H1 (cell line): ENCODE measurements around the gene PLXNB2. TPM values are rescaled to one million over a fixed set of nuclear protein-coding genes. Genes with fewer than 3 reads are reported as not detected.

Source experiments
- CTCF ChIA-PET: fragments of 300-600 bp; sonication (Branson Sonifier 250); formaldehyde crosslinking; loops from one replicate; lab custom pipeline; 2021; ENCODE audit not compliant: partially characterized antibody; lab: Charles Lee
- POLR2A ChIA-PET: fragments of 300-600 bp; sonication (Branson Sonifier 250); formaldehyde crosslinking; loops from one replicate; lab custom pipeline; 2021; ENCODE audit warnings: inconsistent platforms; ENCODE audit not compliant: partially characterized antibody; lab: Charles Lee
- DNase-seq, 2 experiments: peaks; one replicate each; pipeline versions ENCODE4 v3.0.0 to v3.0.0-alpha.2; 2010 to 2022; ENCODE audit warnings: low spot score in 2 of 2, low read depth in 1 of 2, mixed read lengths in 1 of 2
- FAIRE-seq: peaks from 2 replicates; lab custom pipeline; 2011; peaks lifted over from hg19 to GRCh38; lab: Jason Lieb, UNC
- H2AFZ ChIP-seq: 2 replicates; pipeline ENCODE4 v1.8.1; 2012; ENCODE audit warnings: low read length, inconsistent platforms
- H2AK5ac ChIP-seq: 2 replicates; pipeline ENCODE4 v1.6.1; 2013; ENCODE audit warnings: low read depth, low read length
- H2BK120ac ChIP-seq: replicated peaks from 2 replicates; pipeline ENCODE3; 2013; ENCODE audit warnings: low read depth, low read length, inconsistent platforms
- H2BK12ac ChIP-seq: 2 replicates; pipeline ENCODE4 v1.6.1; 2013; ENCODE audit warnings: low read depth, low read length
- H2BK15ac ChIP-seq: 2 replicates; pipeline ENCODE4 v1.6.1; 2013; ENCODE audit warnings: low read length
- H2BK20ac ChIP-seq: 2 replicates; pipeline ENCODE4 v1.6.1; 2013; ENCODE audit warnings: low read length
- H2BK5ac ChIP-seq: 2 replicates; pipeline ENCODE4 v1.6.1; 2013; ENCODE audit warnings: low read depth, low read length
- H3K14ac ChIP-seq: 2 replicates; pipeline ENCODE4 v1.6.1; 2013; ENCODE audit warnings: inconsistent platforms; ENCODE audit not compliant: insufficient read length
- H3K18ac ChIP-seq: 2 replicates; pipeline ENCODE4 v1.6.1; 2013; ENCODE audit warnings: low read length; ENCODE audit errors: extremely low read depth
- H3K23ac ChIP-seq: 2 replicates; pipeline ENCODE4 v1.6.1; 2013; ENCODE audit warnings: inconsistent platforms; ENCODE audit not compliant: insufficient read length
- H3K23me2 ChIP-seq: 2 replicates; pipeline ENCODE4 v1.6.1; 2013; ENCODE audit warnings: low read depth, low read length
- H3K27ac ChIP-seq: 2 replicates; pipeline ENCODE4 v1.6.1; 2011; ENCODE audit warnings: low read depth, low read length, inconsistent platforms
- H3K27me3 ChIP-seq, 4 experiments: replicated peaks in 1 of 4; 1 replicate in 1 of 4; 2 replicates in 3 of 4; pipeline versions ENCODE4 v1.6.1 to v1.8.1; 2011 to 2013; ENCODE audit warnings: low read length in 3 of 4, mild to moderate bottlenecking in 3 of 4, inconsistent platforms in 2 of 4, mixed read lengths in 2 of 4, moderate library complexity in 1 of 4; ENCODE audit not compliant: control insufficient read depth in 3 of 4, insufficient read depth in 3 of 4; ENCODE audit errors: extremely low read depth in 1 of 4
- H3K36me3 ChIP-seq, 4 experiments: 2 replicates each; pipeline versions ENCODE4 v1.6.1 to v1.8.1; 2011 to 2013; ENCODE audit warnings: mild to moderate bottlenecking in 4 of 4, low read length in 3 of 4, moderate library complexity in 2 of 4, control low read depth in 1 of 4, inconsistent platforms in 1 of 4; ENCODE audit not compliant: insufficient read depth in 4 of 4, control insufficient read depth in 2 of 4
- H3K4ac ChIP-seq: replicated peaks from 2 replicates; pipeline ENCODE3; 2013; ENCODE audit warnings: low read length, low read depth, mixed read lengths, inconsistent platforms; ENCODE audit not compliant: insufficient read length
- H3K4me1 ChIP-seq, 4 experiments: replicated peaks in 1 of 4; 1 replicate in 1 of 4; 2 replicates in 3 of 4; pipeline versions ENCODE4 v1.6.1 to v1.8.1; 2011 to 2013; ENCODE audit warnings: low read length in 3 of 4, inconsistent platforms in 2 of 4, mixed read lengths in 1 of 4; ENCODE audit not compliant: insufficient read depth in 4 of 4, control insufficient read depth in 3 of 4
- H3K4me2 ChIP-seq, 2 experiments: 2 replicates each; pipeline versions ENCODE4 v1.6.1 to v1.8.1; 2011 to 2013; ENCODE audit warnings: low read depth in 2 of 2, low read length in 2 of 2, control low read depth in 1 of 2, inconsistent platforms in 1 of 2, mild to moderate bottlenecking in 1 of 2; ENCODE audit not compliant: insufficient read depth in 1 of 2
- H3K4me3 ChIP-seq, 4 experiments: fragments of 200-600, 300-600 bp in 1 of 4; sonication (generic), shearing (Covaris generic), sonication (Bioruptor Twin) in 1 of 4; 2 replicates each; pipeline versions ENCODE4 v1.5.1 to v1.8.1; 2011 to 2016; ENCODE audit warnings: low read length in 4 of 4, low read depth in 3 of 4, control low read depth in 2 of 4, inconsistent platforms in 2 of 4, mild to moderate bottlenecking in 2 of 4, mixed read lengths in 1 of 4, moderate library complexity in 1 of 4; ENCODE audit not compliant: insufficient read depth in 2 of 4; ENCODE audit errors: extremely low read depth in 1 of 4
- H3K56ac ChIP-seq: replicated peaks from 2 replicates; pipeline ENCODE3; 2013; ENCODE audit warnings: low read depth, mild to moderate bottlenecking, mixed read lengths, low read length, inconsistent platforms; ENCODE audit not compliant: insufficient read length
- H3K79me1 ChIP-seq: 2 replicates; pipeline ENCODE4 v1.6.1; 2013; ENCODE audit warnings: low read depth, low read length, control low read depth
- H3K79me2 ChIP-seq, 2 experiments: 2 replicates each; pipeline versions ENCODE4 v1.6.1 to v1.8.1; 2012 to 2013; ENCODE audit warnings: low read length in 2 of 2, mild to moderate bottlenecking in 2 of 2, inconsistent platforms in 1 of 2; ENCODE audit not compliant: insufficient read depth in 2 of 2, control insufficient read depth in 1 of 2
- H3K9ac ChIP-seq, 4 experiments: replicated peaks in 1 of 4; 1 replicate in 1 of 4; 2 replicates in 3 of 4; pipeline versions ENCODE4 v1.6.1 to v1.8.1; 2011 to 2013; ENCODE audit warnings: low read depth in 3 of 4, low read length in 3 of 4, control low read depth in 2 of 4, mild to moderate bottlenecking in 2 of 4, moderate library complexity in 2 of 4, inconsistent platforms in 1 of 4; ENCODE audit errors: extremely low read depth in 1 of 4
- H3K9me3 ChIP-seq, 2 experiments: 2 replicates each; pipeline versions ENCODE4 v1.6.1 to v1.8.1; 2012 to 2013; ENCODE audit warnings: mild to moderate bottlenecking in 2 of 2, moderate library complexity in 2 of 2, control low read depth in 1 of 2, inconsistent platforms in 1 of 2, low read depth in 1 of 2, low read length in 1 of 2, mixed read lengths in 1 of 2; ENCODE audit not compliant: insufficient read depth in 2 of 2
- H4K20me1 ChIP-seq, 2 experiments: replicated peaks in 1 of 2; 2 replicates each; pipeline versions ENCODE3 to v1.8.1; 2011 to 2013; ENCODE audit warnings: inconsistent platforms in 2 of 2, low read length in 2 of 2, mild to moderate bottlenecking in 1 of 2; ENCODE audit not compliant: insufficient read depth in 2 of 2, control insufficient read depth in 1 of 2
- H4K5ac ChIP-seq: 2 replicates; pipeline ENCODE4 v1.6.1; 2013; ENCODE audit warnings: low read length, low read depth, mixed read lengths, inconsistent platforms; ENCODE audit not compliant: insufficient read length
- H4K8ac ChIP-seq: 2 replicates; pipeline ENCODE4 v1.8.0; 2013; ENCODE audit warnings: mild to moderate bottlenecking, moderate library complexity, low read length, inconsistent platforms; ENCODE audit not compliant: insufficient read depth; ENCODE audit errors: extremely low read depth
- H4K91ac ChIP-seq: replicated peaks from 2 replicates; pipeline ENCODE3; 2013; ENCODE audit warnings: low read length, mixed read lengths, inconsistent platforms; ENCODE audit not compliant: insufficient read length
- KDM1A ChIP-seq: fragments of 200-600, 300-600 bp; sonication (generic); IDR thresholded peaks from 2 replicates; pipeline ENCODE4 v1.7.1; 2016; ENCODE audit warnings: mild to moderate bottlenecking, low read length, borderline replicate concordance
- WGBS, 2 experiments: shearing (Covaris generic) in 1 of 2; methylation state at CpG; one replicate each; pipeline versions ENCODE4 v1.1.6 to v1.1.7; 2013 to 2015; ENCODE audit warnings: low lambda C conversion rate in 2 of 2, mixed read lengths in 2 of 2, inconsistent platforms in 1 of 2, low coverage in 1 of 2, missing lambda C conversion rate in 1 of 2; ENCODE audit not compliant: insufficient replicate concordance in 2 of 2, insufficient coverage in 1 of 2, insufficient read length in 1 of 2; ENCODE audit errors: extremely low coverage in 1 of 2, missing lambda C conversion rate in 1 of 2; 5-methylcytosine and 5-hydroxymethylcytosine counted together
- polyA plus RNA-seq, 7 experiments: library from polyadenylated mRNA; depleted of rRNA in 3 of 7; stranded (reverse) in 5 of 7; unstranded in 2 of 7; fragments of >200 nt in 5 of 7; fragments of 200-250 nt in 2 of 7; gene quantifications; 1 replicate in 5 of 7; 2 replicates in 1 of 7; 4 replicates in 1 of 7; pipeline versions ENCODE4 v1.2.1 to v1.2.3, GENCODE V29; 2011 to 2013; ENCODE audit warnings: missing spikeins in 2 of 7, mixed read lengths in 2 of 7
- total RNA-seq: library from RNA; stranded (reverse); fragmentation: NEBNext Ultra II Directional; extraction: Animal tissue kit (Norgen Biotek cat#: 25700); gene quantifications from 2 replicates; pipeline ENCODE4 v1.2.1, GENCODE V29; 2021

PLXNB2 gene
- total and polyA plus RNA-seq, 2 of the 8 experiments (the other 6 are each of a cell fraction or from before 2014, with no cell fraction given): 58.3 to 92.8 TPM

- H3K4me2 ChIP-seq: no peak overlapping the region
- H2AFZ ChIP-seq: no peak overlapping the region
- ChIA-PET CTCF (interaction anchor here (0.6 to 2.3 kb wide), 4 partner anchors 11 to 47 kb away, joined by 3 to 10 read pairs (median 7); no protein-coding TSS in a partner anchor), POLR2A (interaction anchor here (1.9 kb wide), 1 partner anchor 20 kb away, joined by 6 read pairs; no protein-coding TSS in a partner anchor)
- no peaks in the 10 kb centered on the region for H3K79me1 ChIP-seq
- H2AK5ac ChIP-seq: no peak overlapping the region
- H3K14ac ChIP-seq: no peak overlapping the region
- H2BK5ac ChIP-seq: no peak overlapping the region
- WGBS, 2 experiments: 74% methylated on average over 8 of the region's 8 CpGs; no CpG with 5 or more reads in 1 of the 2 experiments
- H4K8ac ChIP-seq: no peak overlapping the region
- no peak overlapping the region for H4K5ac ChIP-seq
- no peak overlapping the region for H3K4ac ChIP-seq
- FAIRE-seq (no peak), DNase-seq (no peak)
- no peak overlapping the region for H3K23ac ChIP-seq
- H2BK15ac ChIP-seq: no peak overlapping the region
- no peak overlapping the region for H2BK12ac ChIP-seq
- H3K4me1 ChIP-seq: no peaks in the 10 kb centered on the region
- no peak overlapping the region for H2BK120ac ChIP-seq
- H3K27me3 ChIP-seq: no peaks in the 10 kb centered on the region; a peak in 3 of 7 replicates
- no peaks in the 10 kb centered on the region for H3K36me3 ChIP-seq
- H4K20me1 ChIP-seq: no peaks in the 10 kb centered on the region
- no peak overlapping the region for H2BK20ac ChIP-seq
- no peak overlapping the region for H3K56ac ChIP-seq
- H3K23me2 ChIP-seq: no peaks in the 10 kb centered on the region
- H3K27ac ChIP-seq: no peak overlapping the region
- no peaks in the 10 kb centered on the region for H3K9me3 ChIP-seq
- H3K79me2 ChIP-seq: no peaks in the 10 kb centered on the region
- H4K91ac ChIP-seq: no peak overlapping the region
- H3K4me3 ChIP-seq: no peak overlapping the region
- H3K9ac ChIP-seq: no peak overlapping the region
- H3K18ac ChIP-seq: no peak overlapping the region
- TF ChIP-seq KDM1A: no peak
Measured at GRCh38 chr22:50320116-50320515, 12.7 kb upstream of the PLXNB2 start.
